ENCODE measurements around the gene RNASE1. TPM values are rescaled to one million over a fixed set of nuclear protein-coding genes. Genes with fewer than 3 reads are reported as not detected.
"Not testable (repeated sequence)": the region's sequence is repeated elsewhere in the genome, so short reads cannot be mapped to it uniquely, and the experiment has no call there.

RNASE1 gene
- total RNA-seq, 1 donor from 2014 or later = not detected

DNA sequence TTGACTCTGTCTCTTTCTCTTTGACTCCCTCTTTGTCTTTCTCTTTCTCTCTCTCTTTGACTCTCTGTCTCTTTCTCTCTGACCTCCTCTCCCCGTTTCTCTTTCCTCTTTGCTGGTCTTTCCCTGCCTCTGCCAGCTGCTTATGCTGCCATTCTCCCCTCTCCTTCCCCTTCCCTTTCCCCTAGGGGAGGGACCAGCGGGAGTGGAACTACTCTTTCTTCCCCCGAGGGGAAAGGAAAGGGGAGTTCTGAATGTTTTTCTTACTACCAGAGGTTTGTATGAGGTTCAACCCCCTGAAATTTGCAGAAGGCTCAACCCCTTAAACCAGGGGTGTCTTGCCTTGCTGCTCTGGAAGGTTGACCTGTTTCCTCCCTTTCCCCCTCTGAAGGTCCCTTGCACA is 24.7 kb upstream of the RNASE1 start:
- Mint-ChIP-seq H3K27ac (ENCODE audit: unreplicated experiment) (no peak overlapping the region), H3K9me3 (ENCODE audit: unreplicated experiment) (no peaks in the 10 kb centered on the region), H3K4me3 (ENCODE audit: unreplicated experiment) (no peak overlapping the region), H3K36me3 (ENCODE audit: unreplicated experiment) (no peaks in the 10 kb centered on the region), H3K27me3 (ENCODE audit: unreplicated experiment) (no peaks in the 10 kb centered on the region), H3K4me1 (ENCODE audit: unreplicated experiment) (no peaks in the 10 kb centered on the region)
- TF ChIP-seq, protein P1, sequence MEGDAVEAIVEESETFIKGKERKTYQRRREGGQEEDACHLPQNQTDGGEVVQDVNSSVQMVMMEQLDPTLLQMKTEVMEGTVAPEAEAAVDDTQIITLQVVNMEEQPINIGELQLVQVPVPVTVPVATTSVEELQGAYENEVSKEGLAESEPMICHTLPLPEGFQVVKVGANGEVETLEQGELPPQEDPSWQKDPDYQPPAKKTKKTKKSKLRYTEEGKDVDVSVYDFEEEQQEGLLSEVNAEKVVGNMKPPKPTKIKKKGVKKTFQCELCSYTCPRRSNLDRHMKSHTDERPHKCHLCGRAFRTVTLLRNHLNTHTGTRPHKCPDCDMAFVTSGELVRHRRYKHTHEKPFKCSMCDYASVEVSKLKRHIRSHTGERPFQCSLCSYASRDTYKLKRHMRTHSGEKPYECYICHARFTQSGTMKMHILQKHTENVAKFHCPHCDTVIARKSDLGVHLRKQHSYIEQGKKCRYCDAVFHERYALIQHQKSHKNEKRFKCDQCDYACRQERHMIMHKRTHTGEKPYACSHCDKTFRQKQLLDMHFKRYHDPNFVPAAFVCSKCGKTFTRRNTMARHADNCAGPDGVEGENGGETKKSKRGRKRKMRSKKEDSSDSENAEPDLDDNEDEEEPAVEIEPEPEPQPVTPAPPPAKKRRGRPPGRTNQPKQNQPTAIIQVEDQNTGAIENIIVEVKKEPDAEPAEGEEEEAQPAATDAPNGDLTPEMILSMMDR (IDR thresholded peaks at IDR 0.05) = no peak
- no peak for DNase-seq (ENCODE audit: extremely low spot score, unreplicated experiment)

DNA sequence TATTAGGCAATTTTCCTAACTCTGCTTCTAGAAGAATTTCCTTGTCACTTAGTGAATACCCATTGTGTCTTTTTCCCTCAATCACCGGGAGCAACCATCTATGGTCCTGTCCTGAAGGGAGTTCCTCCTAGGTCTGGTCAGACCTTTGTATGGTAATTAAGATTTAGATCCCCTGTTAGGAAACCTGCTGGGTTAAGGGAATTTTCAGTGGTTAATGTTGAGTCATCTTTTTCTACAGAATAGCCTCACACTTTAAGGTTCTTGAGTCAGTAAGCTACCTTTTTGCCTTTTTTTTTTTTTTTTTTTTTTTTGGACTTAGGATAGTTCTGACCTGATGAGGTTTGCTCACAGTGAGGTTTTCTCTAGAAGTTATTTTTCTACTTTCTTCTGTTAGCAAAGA is 24.0 kb upstream of the RNASE1 start:
- H3K27me3 Mint-ChIP-seq (ENCODE audit: unreplicated experiment); H3K4me1 Mint-ChIP-seq (ENCODE audit: unreplicated experiment); H3K9me3 Mint-ChIP-seq (ENCODE audit: unreplicated experiment); H3K27ac Mint-ChIP-seq (ENCODE audit: unreplicated experiment); H3K36me3 Mint-ChIP-seq (ENCODE audit: unreplicated experiment); DNase-seq (ENCODE audit: extremely low spot score, unreplicated experiment); H3K4me3 Mint-ChIP-seq (ENCODE audit: unreplicated experiment): not testable (repeated sequence)

DNA sequence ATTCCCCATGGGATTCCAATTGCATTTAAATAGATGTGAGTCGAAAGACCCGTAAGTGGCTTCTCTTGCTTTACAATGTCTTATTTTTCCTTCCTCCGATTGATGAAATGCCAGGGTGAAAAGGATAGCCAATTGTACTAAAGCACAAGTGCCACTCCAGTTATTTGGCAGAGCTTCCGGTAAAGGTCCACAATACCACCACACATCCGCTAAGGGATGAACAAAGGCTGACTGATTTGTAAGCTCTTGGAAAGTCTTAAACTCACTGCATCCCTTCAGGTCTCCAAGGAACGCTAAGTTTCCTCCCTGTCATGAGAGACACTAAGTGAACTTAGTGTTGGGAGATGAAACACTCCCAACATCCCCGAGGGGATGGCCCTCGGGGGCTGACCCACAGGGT is 21.2 kb upstream of the RNASE1 start:
- Mint-ChIP-seq H3K9me3 (ENCODE audit: unreplicated experiment) (no peaks in the 10 kb centered on the region), H3K27ac (ENCODE audit: unreplicated experiment) (no peak overlapping the region), H3K4me3 (ENCODE audit: unreplicated experiment) (no peak overlapping the region), H3K27me3 (ENCODE audit: unreplicated experiment) (no peaks in the 10 kb centered on the region), H3K4me1 (ENCODE audit: unreplicated experiment) (no peaks in the 10 kb centered on the region), H3K36me3 (ENCODE audit: unreplicated experiment) (no peaks in the 10 kb centered on the region)
- DNase-seq (ENCODE audit: extremely low spot score, unreplicated experiment) = no peak
- TF ChIP-seq, protein P1 (IDR thresholded peaks at IDR 0.05) = no peak

DNA sequence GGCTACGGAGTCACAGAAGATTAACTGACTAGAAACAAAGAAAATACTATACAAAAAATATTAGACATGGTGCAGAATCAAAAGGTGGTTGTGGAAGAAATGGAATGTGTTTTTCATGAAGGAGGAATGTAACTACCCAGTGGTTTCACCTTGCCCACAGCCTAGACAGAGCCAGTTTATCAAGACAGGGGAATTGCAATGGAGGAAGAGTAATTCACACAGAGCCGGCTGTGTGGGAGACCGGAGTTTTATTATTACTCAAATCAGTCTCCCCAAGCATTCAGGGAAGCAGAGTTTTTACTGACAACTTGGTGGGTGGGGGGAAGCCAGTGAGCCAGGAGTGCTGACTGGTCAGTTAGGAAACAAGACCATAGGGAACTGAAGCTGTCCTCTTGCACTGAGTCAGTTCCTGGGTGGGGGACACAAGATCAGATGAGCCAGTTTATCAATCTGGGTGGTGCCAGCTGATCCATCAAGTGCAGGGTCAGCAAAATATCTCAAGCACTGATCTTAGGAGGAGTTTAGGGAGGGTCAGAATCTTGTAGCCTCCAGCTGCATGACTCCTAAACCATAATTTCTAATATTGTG is 19.0 kb upstream of the RNASE1 start:
- not testable (repeated sequence) for H3K4me1 Mint-ChIP-seq (ENCODE audit: unreplicated experiment); H3K27ac Mint-ChIP-seq (ENCODE audit: unreplicated experiment); H3K4me3 Mint-ChIP-seq (ENCODE audit: unreplicated experiment); H3K36me3 Mint-ChIP-seq (ENCODE audit: unreplicated experiment); H3K27me3 Mint-ChIP-seq (ENCODE audit: unreplicated experiment); DNase-seq (ENCODE audit: extremely low spot score, unreplicated experiment); H3K9me3 Mint-ChIP-seq (ENCODE audit: unreplicated experiment)

DNA sequence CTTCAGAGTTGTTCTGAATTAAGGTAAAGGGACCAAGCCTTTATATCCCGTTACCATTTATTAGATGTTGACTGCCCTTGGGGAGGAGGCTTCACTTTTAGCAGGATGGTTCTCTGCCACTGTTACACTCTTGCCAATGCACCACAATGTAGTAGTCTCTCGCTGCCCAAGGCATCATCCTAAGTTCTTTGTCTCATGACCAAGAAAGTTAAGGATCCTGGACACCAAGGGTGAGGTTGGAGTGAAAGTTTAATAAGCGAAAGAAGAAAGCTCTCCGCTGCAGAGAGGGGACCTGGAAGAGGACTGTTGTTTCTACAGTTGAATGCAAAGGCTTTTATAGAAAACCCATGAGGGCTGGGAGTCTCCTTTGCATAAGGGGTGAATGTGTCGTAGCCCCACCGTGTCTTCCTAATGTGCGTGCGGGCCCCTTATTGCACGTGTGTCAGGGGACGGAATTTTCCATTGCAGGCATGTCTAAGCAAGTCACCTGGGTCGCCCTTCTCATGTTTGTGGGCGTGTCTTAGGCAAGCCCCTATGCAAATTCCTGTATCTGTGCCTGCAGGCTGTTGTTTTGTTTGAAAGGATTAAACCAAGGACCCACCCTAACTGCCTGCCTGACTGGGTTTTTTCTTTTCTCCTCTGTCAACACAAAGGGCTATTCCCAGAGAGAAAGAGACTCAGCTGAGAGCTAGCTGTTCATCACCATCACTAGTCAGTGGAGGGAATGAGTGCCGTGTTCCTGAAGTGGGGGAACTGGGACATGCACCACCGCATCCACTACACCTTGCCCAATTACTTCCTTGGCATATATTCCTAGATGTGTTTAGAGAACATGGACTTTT is 17.6 kb upstream of the RNASE1 start:
- Mint-ChIP-seq H3K27ac (ENCODE audit: unreplicated experiment) (no peak overlapping the region), H3K9me3 (ENCODE audit: unreplicated experiment) (no peaks in the 10 kb centered on the region), H3K36me3 (ENCODE audit: unreplicated experiment) (no peaks in the 10 kb centered on the region), H3K27me3 (ENCODE audit: unreplicated experiment) (no peaks in the 10 kb centered on the region), H3K4me3 (ENCODE audit: unreplicated experiment) (no peak overlapping the region), H3K4me1 (ENCODE audit: unreplicated experiment) (no peaks in the 10 kb centered on the region)
- no peak for DNase-seq (ENCODE audit: extremely low spot score, unreplicated experiment)
- TF ChIP-seq, protein P1 (IDR thresholded peaks at IDR 0.05) = no peak

DNA sequence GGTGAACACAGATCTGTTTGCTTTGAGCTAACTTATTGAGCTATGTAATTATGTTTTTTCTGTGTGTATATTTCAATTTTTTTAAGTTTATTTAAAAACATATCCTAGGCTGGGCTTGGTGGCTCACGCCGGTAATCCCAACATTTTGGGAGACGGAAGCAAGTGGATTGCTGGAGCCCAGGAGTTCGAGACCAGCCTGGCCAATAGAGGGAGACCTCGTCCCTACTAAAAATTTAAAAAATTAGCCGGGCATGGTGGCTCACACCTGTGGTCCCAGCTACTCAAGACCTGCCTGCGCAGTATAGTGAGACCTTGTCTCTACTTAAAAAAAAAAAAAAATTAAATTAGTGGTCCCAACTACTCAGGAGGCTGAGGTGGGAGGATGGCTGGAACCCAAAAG is 16.2 kb upstream of the RNASE1 start:
- Mint-ChIP-seq H3K9me3 (ENCODE audit: unreplicated experiment) (no peaks in the 10 kb centered on the region), H3K4me1 (ENCODE audit: unreplicated experiment) (no peaks in the 10 kb centered on the region), H3K4me3 (ENCODE audit: unreplicated experiment) (no peak overlapping the region), H3K27me3 (ENCODE audit: unreplicated experiment) (no peaks in the 10 kb centered on the region), H3K36me3 (ENCODE audit: unreplicated experiment) (no peaks in the 10 kb centered on the region), H3K27ac (ENCODE audit: unreplicated experiment) (no peak overlapping the region)
- no peak for DNase-seq (ENCODE audit: extremely low spot score, unreplicated experiment)
- TF ChIP-seq, protein P1 (IDR thresholded peaks at IDR 0.05) = no peak

DNA sequence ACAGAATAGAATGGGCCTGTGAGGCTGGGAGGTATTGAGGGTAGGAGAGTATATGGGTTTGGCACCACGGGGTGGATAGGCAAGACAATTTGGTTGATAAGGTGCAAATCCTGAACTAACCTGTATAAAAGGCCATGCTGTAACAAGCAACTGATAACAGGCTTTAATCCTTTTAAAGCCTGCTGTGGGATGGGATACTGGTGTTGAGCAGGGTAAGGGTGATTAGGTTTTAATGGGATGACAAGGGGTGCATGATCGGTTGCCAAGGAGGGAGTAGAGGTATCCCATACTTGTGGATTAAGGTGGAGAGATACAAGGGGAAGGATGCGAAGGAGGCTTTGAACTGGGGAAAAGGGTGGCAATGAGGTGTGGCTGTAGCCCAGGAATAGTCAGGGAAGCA is 13.3 kb upstream of the RNASE1 start:
- not testable (repeated sequence) for H3K4me1 Mint-ChIP-seq (ENCODE audit: unreplicated experiment); H3K9me3 Mint-ChIP-seq (ENCODE audit: unreplicated experiment); DNase-seq (ENCODE audit: extremely low spot score, unreplicated experiment); H3K27me3 Mint-ChIP-seq (ENCODE audit: unreplicated experiment); H3K27ac Mint-ChIP-seq (ENCODE audit: unreplicated experiment); H3K36me3 Mint-ChIP-seq (ENCODE audit: unreplicated experiment); H3K4me3 Mint-ChIP-seq (ENCODE audit: unreplicated experiment)

Measured in osteocyte (in vitro differentiated cells).